Sciatic nerve (tissue), 2 donors: ENCODE measurements around the gene NR6A1. TPM values are rescaled to one million over a fixed set of nuclear protein-coding genes. Genes with fewer than 3 reads are reported as not detected.

Experiments
- ATAC-seq: fragments of 200-7000 bp; cut with Tn5 transposase; one replicate; pipeline ENCODE4 v1.9.1; 2020; ENCODE audit warnings: mild to moderate bottlenecking, moderate library complexity
- DNase-seq: peaks from one replicate; pipeline ENCODE4 v3.0.0-alpha.2; 2020; ENCODE audit warnings: low spot score
- intact Hi-C: fragments of 100-400 bp; cut with DNase I; formaldehyde crosslinking; loops from one replicate; pipeline ENCODE4 v1.14.2; 2022
- total RNA-seq: library from RNA; stranded (reverse); fragmentation: NEBNext Ultra II Directional; extraction: Animal tissue kit (Norgen Biotek cat#: 25700); gene quantifications from one replicate; pipeline ENCODE4 v1.2.1, GENCODE V29; 2021
- donor health status: DM: no; HTN: no; CAD: no.
- donor health status: DM: no; HTN: no; CAD: no.

NR6A1 gene
- total RNA-seq, 1 donor from 2014 or later, result 3.3 TPM

DNA sequence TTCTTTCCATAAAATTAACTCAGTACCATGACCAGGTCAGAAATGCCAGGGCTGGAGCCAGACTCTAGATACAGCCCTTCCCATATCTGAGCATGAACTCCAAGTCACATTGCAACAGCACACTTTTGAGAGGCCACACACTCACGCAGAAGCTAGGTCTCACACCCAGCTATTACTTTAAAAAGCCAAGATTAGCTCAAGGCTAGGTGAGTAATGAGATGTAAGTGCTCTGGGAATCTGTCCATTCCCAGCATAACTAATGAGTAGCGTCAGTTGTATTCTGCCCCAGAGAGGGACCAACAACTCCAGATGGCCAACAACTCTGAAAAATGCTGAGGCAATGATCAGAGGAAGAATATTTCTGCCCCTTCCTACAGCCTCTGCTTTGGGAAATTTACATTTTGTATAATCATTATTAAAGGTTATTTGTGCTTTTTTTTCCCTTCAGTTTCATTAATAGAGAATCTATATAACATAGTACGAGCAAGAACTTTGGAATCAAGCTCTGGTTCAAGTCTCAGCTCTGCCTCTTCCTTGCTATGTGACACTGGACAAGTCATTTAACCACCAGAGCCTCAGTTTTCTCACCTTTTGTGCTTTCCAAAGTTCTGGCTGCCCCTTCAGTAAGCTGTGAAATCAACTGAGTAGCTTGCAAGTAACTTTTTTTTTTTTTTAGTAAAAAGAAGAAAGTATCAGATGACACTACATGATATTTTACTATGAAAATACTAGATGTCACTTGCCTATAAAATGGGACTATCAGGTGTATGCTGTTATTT lies 118.3 kb downstream of the NR6A1 start:
- DNase-seq (no peak), ATAC-seq (no peak)
- intact Hi-C loops, result no loop called here

DNA sequence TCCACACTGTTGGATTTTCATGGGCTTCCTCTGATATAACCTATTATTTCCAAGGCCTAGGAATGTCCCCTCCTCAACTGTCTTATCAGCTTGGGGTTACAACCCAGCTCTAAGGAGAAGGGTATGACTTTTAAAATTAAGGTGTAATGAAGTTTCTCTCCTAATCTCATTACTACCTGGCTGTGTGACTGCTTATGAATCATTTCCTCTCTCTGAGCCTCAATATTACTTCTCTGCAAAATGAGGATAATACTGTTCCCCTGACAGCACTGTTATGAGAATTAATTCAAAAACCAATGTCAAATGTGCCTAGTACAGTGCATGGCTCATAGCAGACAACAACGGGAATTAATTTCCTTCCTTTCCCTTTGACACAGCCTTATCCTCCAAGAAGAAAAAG lies 118.9 kb downstream of the NR6A1 start:
- intact Hi-C loops, result no loop called here
- no peak for ATAC-seq

DNA sequence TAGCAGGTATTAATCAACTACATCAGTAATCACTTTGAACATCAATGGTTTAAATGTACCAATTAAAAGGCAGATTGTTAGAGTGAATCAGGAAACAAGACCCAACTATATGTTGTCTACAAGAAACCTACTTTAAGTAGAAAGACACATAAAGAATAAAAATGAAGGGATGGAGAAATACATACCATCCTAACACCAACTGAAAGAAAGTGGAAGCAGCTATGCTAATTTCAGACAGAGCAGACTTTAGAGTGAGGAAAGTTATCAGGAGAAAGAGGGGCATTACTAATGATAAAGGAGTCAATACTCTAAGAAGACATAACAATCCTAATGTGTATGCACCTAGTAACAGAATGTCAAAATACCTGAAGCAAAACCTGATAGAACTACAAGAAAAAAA lies 125.8 kb downstream of the NR6A1 start:
- DNase-seq, result no peak
- intact Hi-C loops, result no loop called here
- ATAC-seq, result no peak

More for the DNA sequence above, 118.9 kb downstream of the NR6A1 start:
- no peak for DNase-seq

GRCh38 chr9:124639637-124640036 lies 131.5 kb downstream of the NR6A1 start:
- DNase-seq (no peak), ATAC-seq (no peak)
- intact Hi-C loops, result no loop called here

DNA sequence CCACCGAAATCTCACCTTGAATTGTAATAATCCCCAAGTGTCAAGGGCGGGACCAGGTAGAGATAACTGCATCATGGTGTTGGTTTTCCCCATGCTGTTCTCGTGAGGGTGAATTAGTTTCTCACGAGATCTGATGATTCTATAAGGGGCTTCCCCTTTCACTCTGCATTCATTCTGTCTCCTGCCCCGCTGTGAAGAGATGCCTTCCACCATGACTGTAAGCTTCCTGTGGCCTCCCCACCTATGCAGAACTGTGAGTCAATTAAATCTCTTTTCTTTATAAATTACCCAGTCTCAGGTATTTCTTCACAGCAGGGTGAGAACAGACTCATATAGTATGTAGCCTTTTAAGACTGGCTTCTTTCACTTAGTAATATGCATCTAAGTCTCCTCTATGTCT lies 135.8 kb downstream of the NR6A1 start:
- ATAC-seq (no peak), DNase-seq (no peak)
- intact Hi-C loops, result no loop called here

GRCh38 chr9:124632077-124632621 lies 139.0 kb downstream of the NR6A1 start:
- no peak for DNase-seq
- no peak for ATAC-seq
- intact Hi-C loops, result no loop called here

GRCh38 chr9:124631326-124631725 lies 139.8 kb downstream of the NR6A1 start:
- intact Hi-C loops, result no loop called here
- no peak for DNase-seq
- ATAC-seq, result no peak

GRCh38 chr9:124629600-124629999 lies 141.5 kb downstream of the NR6A1 start:
- DNase-seq, result no peak
- ATAC-seq, result no peak
- intact Hi-C loops, result no loop called here

DNA sequence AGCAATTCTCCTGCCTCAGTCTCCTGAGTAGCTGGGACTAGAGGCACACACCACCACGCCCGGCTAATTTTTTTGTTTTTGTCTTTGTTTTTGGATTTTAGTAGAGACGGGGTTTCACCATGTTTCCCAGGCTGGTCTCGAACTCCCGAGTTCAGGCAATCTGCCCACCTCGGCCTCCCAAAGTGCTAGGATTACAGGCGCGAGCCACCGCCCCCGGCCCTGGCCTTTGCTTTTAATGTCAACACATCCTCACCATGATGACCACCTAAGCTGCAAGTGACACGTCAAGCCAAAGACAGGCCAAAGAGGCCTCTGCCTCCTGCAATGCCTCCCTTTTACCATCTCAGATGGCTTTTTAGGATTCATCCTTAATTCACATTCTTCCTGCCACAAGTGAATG lies 142.4 kb downstream of the NR6A1 start:
- DNase-seq, result no peak
- no peak for ATAC-seq
- intact Hi-C loops, result no loop called here

DNA sequence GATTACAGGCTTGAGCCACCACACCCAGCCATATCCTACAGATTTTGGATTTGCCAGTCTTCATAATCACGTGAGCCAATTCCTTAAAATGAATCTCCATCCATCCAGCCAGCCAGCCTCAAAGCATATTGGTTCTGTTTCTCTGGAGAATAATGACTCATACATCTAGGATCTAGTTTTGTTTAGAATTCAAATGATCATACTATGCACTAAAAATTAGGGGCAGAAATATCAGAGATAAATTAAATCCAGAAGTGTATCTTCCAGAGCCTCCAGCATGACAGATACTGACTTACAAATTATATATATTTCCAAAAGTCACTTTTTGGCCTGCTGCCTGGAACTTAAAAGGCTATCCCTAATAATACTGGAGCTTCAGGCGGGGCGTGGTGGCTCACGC lies 144.8 kb downstream of the NR6A1 start:
- no peak for DNase-seq
- intact Hi-C loops, result no loop called here
- ATAC-seq, result no peak

GRCh38 chr9:124625087-124625486 lies 146.0 kb downstream of the NR6A1 start:
- ATAC-seq (no peak), DNase-seq (no peak)
- intact Hi-C loops, result no loop called here

- intact Hi-C loops, result no loop called here
- DNase-seq (no peak), ATAC-seq (no peak)
These were observed 146.4 kb downstream of the NR6A1 start for GRCh38 chr9:124624735-124624992.

GRCh38 chr9:124623966-124624734 lies 147.0 kb downstream of the NR6A1 start:
- intact Hi-C loops, result no loop called here
- DNase-seq (no peak), ATAC-seq (no peak)

GRCh38 chr9:124622882-124623281 lies 148.2 kb downstream of the NR6A1 start:
- ATAC-seq (no peak), DNase-seq (no peak)
- intact Hi-C loops, result no loop called here

GRCh38 chr9:124621371-124622328 lies 149.5 kb downstream of the NR6A1 start:
- no peak for ATAC-seq
- intact Hi-C loops, result no loop called here

DNA sequence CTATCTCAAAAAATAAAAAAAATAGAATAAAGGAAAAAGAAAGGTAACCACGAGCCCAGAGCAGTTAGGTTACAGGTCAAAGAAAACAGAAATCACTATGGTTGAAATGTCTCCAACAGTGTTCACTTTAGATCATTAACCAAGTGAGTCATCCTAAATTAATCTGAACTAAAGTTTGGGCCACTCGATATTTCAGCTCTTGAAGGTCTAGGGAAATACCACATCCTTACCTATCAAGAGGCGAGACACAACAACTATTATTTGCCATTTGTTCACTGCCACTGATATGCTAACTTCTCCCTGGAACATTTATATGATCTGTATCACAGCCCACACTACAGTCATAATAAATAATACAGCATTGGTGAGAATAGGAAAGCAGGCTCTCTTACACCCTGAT lies 152.6 kb downstream of the NR6A1 start:
- no peak for ATAC-seq
- intact Hi-C loops, result loop anchor here (5.0 kb wide), 1 partner anchor 94 kb away; no protein-coding TSS in a partner anchor
- DNase-seq, result no peak

More at GRCh38 chr9:124621371-124622328, 149.5 kb downstream of the NR6A1 start:
- no peak for DNase-seq

- intact Hi-C loops, result loop anchor here (5.0 kb wide), 1 partner anchor 95 kb away; no protein-coding TSS in a partner anchor
- DNase-seq, result peak; percentile 89
- peak; percentile 91 for ATAC-seq
These were observed 153.5 kb downstream of the NR6A1 start for GRCh38 chr9:124617477-124618141.

DNA sequence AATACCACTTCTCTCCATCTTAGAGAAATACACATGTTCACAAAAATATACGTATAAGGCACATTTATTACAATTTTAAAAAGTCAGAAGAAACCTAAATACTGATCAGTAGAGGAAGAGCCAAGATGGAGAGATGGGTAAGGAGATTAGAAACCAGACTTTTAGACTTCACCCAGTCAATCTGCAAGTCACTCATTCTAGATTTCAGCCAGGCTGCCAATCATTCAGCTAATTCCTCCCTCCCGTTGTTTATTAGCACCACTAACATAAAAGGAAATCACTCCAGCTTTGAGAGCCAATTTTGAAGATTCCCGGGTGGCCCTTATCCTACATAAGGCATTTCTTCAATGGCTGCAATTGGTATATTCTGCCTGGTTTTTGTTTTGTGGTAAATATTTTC lies 154.2 kb downstream of the NR6A1 start:
- no peak for DNase-seq
- ATAC-seq, result no peak
- intact Hi-C loops, result loop anchor here (5.0 kb wide), 1 partner anchor 95 kb away; no protein-coding TSS in a partner anchor
